Measurements from ENCODE around the gene CZIB.
"Not testable (repeated sequence)": the region's sequence is repeated elsewhere in the genome, so short reads cannot be mapped to it uniquely, and the experiment has no call there.

Gene CZIB

DNA sequence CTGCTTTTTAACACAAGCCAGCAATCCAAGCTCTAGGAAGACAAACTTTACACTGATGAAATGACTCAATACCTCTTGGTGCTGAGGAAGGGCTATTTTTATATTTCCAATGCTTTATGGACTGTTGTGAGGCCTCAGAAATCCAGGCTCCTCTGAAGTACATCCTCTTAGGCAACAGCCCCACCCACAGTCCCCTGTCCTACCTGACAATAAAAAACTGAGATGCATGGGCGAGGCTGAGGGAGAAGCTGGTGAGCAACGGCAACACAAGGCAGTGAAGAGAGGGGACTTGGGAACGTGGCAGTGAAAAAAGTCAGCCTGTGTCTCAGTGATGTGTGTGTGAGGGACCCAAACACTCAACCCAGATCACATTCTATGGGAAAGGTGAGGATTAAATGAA, 33.9 kb downstream of the CZIB start:
- Histone ChIP-seq H3K4me1 (ENCODE audit: control insufficient read depth in 1 of 2, insufficient read depth in 2 of 2, low read length in 2 of 2) (peaks cover 5 to 7% of the 10 kb centered on the region in 2 donors), H3K4me3 (ENCODE audit: low read depth in 1 of 2, low read length in 2 of 2) (no peak overlapping the region), H3K9me3 (ENCODE audit: control insufficient read depth in 1 of 2, low read length in 2 of 2) (no peaks in the 10 kb centered on the region), H3K27me3 (ENCODE audit: low read depth, low read length) (no peaks in the 10 kb centered on the region), H3K27ac (ENCODE audit: low read length) (no peak overlapping the region), H3K36me3 (ENCODE audit: control insufficient read depth in 1 of 2, insufficient read depth in 2 of 2, low read length in 2 of 2) (no peaks in the 10 kb centered on the region)

DNA sequence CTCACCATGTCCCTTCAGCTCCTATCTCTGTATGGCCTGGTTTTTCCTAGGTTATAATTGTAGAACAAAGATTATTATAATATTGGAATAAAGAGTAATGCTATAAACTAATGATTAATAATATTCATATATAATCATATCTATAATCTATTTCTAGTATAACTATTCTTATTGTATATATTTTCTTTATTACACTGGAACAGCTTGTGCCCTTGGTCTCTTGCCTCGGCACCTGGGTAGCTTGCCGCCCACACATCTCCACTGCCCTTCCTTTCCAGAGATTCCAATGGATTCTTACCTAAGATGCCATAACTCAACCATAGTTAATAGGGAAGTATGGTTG, 34.5 kb downstream of the CZIB start:
- H3K4me1 ChIP-seq (ENCODE audit: control insufficient read depth in 1 of 2, insufficient read depth in 2 of 2, low read length in 2 of 2); H3K27me3 ChIP-seq (ENCODE audit: low read depth, low read length); H3K4me3 ChIP-seq (ENCODE audit: low read depth in 1 of 2, low read length in 2 of 2); H3K27ac ChIP-seq (ENCODE audit: low read length); H3K9me3 ChIP-seq (ENCODE audit: control insufficient read depth in 1 of 2, low read length in 2 of 2); H3K36me3 ChIP-seq (ENCODE audit: control insufficient read depth in 1 of 2, insufficient read depth in 2 of 2, low read length in 2 of 2): not testable (repeated sequence)

DNA sequence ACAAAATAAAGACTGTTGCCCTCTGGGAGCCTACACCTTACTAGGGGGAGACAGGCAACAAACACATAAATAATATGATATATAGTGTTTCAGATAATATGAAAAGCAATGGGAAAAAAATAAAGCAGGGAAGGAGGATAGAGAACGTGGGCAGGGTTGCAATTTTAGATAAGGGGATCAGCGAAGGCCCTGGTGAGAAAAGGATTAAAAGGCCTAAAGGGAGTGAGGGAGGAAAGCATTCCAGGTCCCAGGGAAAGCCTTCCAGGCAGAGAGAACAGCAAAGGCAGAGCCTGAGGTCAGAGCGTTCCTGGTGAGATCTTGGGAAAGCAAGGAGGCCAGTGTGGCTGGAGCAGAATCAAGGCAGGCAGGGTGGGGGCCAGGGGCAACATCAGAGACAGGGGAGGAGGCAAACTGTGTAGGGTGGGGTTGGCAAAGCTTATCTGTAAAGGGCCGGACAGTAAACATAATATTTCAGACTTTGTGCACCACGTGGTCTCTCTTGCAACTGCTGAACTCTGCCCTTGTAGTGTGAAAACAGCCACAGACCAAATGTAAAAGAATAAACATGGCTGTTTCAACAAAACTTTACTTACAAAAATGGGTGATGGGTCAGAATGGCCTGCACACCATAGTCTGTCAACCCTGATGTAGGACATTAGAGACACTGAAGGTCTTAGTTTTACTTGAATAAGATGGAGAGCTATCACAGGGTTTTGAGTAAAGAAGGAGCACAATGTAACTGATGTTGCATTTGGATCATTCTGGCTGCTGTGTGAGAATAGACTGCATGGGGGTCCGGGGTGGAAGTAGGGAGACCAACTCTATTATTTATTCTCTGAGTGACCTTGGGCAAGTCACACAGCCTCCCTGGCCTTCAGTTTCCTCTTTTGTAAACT, 37.1 kb downstream of the CZIB start:
- Histone ChIP-seq H3K36me3 (ENCODE audit: control insufficient read depth in 1 of 2, insufficient read depth in 2 of 2, low read length in 2 of 2) (no peaks in the 10 kb centered on the region), H3K27ac (ENCODE audit: low read length) (peak overlapping the region; percentile 32), H3K9me3 (ENCODE audit: control insufficient read depth in 1 of 2, low read length in 2 of 2) (no peaks in the 10 kb centered on the region), H3K27me3 (ENCODE audit: low read depth, low read length) (no peaks in the 10 kb centered on the region), H3K4me3 (ENCODE audit: low read depth in 1 of 2, low read length in 2 of 2) (no peak overlapping the region), H3K4me1 (ENCODE audit: control insufficient read depth in 1 of 2, insufficient read depth in 2 of 2, low read length in 2 of 2) (peaks cover 5 to 7% of the 10 kb centered on the region in 2 donors)

DNA sequence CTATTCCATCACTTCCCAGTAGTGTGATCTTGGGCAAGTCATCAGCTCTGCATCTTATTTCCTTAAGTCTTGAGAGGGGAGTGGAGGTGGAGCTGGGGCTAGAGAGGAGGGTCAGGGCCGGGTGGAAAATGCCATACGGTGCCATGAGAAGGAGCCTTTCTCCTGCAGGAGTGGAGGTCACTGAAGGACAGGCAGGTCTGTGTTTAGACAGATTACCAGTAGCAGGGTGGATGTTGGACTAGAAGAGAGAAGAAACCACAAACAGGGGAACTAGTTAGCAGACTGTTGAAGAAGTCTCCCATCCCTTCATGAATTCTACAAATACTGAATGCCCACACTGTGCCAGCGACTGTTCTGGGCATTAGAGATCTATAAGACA, 37.7 kb downstream of the CZIB start:
- H3K27ac ChIP-seq (ENCODE audit: low read length), result peak overlapping the region; percentile 32

DNA sequence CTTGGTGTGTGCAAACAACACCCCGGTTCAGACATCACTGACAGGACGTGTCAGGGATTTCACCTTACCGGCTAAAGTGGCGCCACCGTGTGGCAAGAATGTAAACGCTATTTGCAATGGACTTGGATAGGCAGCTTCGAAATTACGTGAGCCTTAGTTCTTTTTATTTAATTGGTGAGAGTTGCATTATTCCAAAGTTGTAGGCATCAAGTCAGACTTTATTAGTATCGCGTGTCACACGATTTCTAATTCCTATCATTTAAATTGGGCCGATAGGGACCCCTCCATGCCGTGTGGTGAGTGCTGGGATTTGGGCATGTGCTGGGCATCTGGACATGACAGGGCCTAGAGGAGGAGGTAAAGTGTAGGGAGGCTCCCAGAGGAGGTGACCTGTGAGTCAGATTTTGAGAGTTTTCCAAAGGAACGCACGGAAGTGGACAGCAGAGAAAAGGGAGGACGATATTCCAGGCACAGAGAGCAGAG, 38.3 kb downstream of the CZIB start:
- H3K36me3 ChIP-seq (ENCODE audit: control insufficient read depth in 1 of 2, insufficient read depth in 2 of 2, low read length in 2 of 2), result no peaks in the 10 kb centered on the region
- no peaks in the 10 kb centered on the region for H3K27me3 ChIP-seq (ENCODE audit: low read depth, low read length)
- no peak overlapping the region for H3K27ac ChIP-seq (ENCODE audit: low read length)
- H3K4me1 ChIP-seq (ENCODE audit: control insufficient read depth in 1 of 2, insufficient read depth in 2 of 2, low read length in 2 of 2), result peaks cover 5 to 10% of the 10 kb centered on the region in 2 donors
- H3K9me3 ChIP-seq (ENCODE audit: control insufficient read depth in 1 of 2, low read length in 2 of 2), result no peaks in the 10 kb centered on the region
- H3K4me3 ChIP-seq (ENCODE audit: low read depth in 1 of 2, low read length in 2 of 2), result no peak overlapping the region

More for the DNA sequence above, 37.7 kb downstream of the CZIB start:
- Histone ChIP-seq H3K4me3 (ENCODE audit: low read depth in 1 of 2, low read length in 2 of 2) (no peak overlapping the region), H3K36me3 (ENCODE audit: control insufficient read depth in 1 of 2, insufficient read depth in 2 of 2, low read length in 2 of 2) (no peaks in the 10 kb centered on the region), H3K9me3 (ENCODE audit: control insufficient read depth in 1 of 2, low read length in 2 of 2) (no peaks in the 10 kb centered on the region), H3K4me1 (ENCODE audit: control insufficient read depth in 1 of 2, insufficient read depth in 2 of 2, low read length in 2 of 2) (peaks cover 5 to 7% of the 10 kb centered on the region in 2 donors), H3K27me3 (ENCODE audit: low read depth, low read length) (no peaks in the 10 kb centered on the region)

DNA sequence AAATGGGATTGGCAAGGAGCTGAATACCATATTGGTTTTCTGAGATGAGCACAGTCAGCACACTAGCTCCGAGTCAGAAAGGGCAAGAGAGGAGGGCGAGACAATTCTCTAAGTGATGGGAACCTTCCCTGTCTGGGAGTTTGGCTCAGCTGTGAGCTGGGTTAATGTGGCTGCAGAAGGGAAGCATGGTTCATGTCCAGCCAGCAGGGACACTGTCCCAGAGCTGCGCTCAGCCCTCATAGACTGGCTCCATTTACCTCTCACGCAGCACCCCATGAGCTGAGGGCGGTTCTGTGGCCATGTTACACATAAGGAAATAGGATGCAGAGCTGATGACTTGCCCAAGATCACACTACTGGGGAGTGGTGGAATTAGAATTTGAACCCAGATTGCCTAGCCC, 39.5 kb downstream of the CZIB start:
- Histone ChIP-seq H3K4me1 (ENCODE audit: control insufficient read depth in 1 of 2, insufficient read depth in 2 of 2, low read length in 2 of 2) (peaks cover 6 to 22% of the 10 kb centered on the region in 2 donors), H3K27me3 (ENCODE audit: low read depth, low read length) (no peaks in the 10 kb centered on the region)

DNA sequence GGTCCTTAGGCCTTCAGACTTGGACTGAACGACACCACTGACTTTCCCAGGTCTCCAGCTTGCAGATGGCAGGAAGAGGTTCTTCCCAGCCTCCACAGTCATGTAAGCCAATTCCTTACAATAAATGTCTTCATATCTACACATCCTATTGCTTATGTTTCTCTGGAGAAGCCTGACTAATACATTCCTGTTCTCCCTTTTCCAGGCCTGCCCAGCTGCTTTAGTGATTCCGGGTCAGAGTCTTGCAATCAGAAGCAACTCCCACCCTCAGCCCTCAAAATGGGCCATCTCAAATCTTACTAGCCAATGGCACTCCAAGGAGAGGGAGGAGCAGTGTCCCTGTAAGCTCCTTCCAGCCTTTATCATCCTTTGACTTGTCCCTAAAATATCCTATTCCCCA, 40.2 kb downstream of the CZIB start:
- Histone ChIP-seq H3K36me3 (ENCODE audit: control insufficient read depth in 1 of 2, insufficient read depth in 2 of 2, low read length in 2 of 2) (no peaks in the 10 kb centered on the region), H3K27ac (ENCODE audit: low read length) (no peak overlapping the region), H3K9me3 (ENCODE audit: control insufficient read depth in 1 of 2, low read length in 2 of 2) (no peaks in the 10 kb centered on the region), H3K4me1 (ENCODE audit: control insufficient read depth in 1 of 2, insufficient read depth in 2 of 2, low read length in 2 of 2) (peaks cover 9 to 24% of the 10 kb centered on the region in 2 donors), H3K27me3 (ENCODE audit: low read depth, low read length) (no peaks in the 10 kb centered on the region), H3K4me3 (ENCODE audit: low read depth in 1 of 2, low read length in 2 of 2) (no peak overlapping the region)

More for the DNA sequence above, 39.5 kb downstream of the CZIB start:
- no peak overlapping the region for H3K27ac ChIP-seq (ENCODE audit: low read length)
- no peaks in the 10 kb centered on the region for H3K36me3 ChIP-seq (ENCODE audit: control insufficient read depth in 1 of 2, insufficient read depth in 2 of 2, low read length in 2 of 2)
- no peaks in the 10 kb centered on the region for H3K9me3 ChIP-seq (ENCODE audit: control insufficient read depth in 1 of 2, low read length in 2 of 2)
- H3K4me3 ChIP-seq (ENCODE audit: low read depth in 1 of 2, low read length in 2 of 2), result no peak overlapping the region

DNA sequence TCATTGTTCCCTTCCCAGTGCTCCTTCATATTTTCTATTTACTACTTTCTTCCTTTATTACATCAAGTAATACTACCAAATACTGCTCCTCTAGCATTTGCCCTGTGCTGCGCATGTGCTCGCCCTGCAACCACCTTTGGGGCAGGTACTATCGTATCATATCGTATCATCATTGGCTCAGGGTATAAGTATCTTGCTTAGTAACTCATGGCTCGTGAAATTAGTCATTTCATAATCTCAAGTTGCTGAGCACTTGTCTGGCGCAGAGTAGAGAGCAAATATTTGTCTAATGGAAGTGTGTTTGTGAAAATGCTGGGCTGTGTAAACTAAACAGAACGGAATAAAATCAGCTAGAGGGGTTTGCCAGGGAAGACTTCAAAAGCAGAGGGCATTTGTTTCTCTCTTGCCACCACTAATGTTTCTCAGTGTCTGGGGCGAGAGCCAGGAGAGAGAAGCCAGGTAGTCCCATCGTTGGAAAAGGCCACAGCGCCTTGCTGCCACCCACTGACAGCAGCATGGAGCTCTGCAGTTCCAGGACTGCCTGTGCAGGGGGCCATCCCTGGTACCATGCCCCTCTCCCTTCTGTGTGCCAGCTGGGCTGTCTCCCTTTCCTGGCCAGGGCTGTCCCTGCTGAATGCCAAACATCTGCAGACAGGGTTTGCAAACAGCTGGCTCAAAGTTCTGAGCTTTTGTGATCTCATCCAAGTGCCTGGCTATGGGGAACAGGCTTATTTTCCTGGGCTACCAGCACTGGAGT, 43.8 kb downstream of the CZIB start:
- Histone ChIP-seq H3K9me3 (ENCODE audit: control insufficient read depth in 1 of 2, low read length in 2 of 2) (no peaks in the 10 kb centered on the region), H3K27me3 (ENCODE audit: low read depth, low read length) (no peaks in the 10 kb centered on the region), H3K4me1 (ENCODE audit: control insufficient read depth in 1 of 2, insufficient read depth in 2 of 2, low read length in 2 of 2) (peaks cover 5 to 22% of the 10 kb centered on the region in 2 donors), H3K36me3 (ENCODE audit: control insufficient read depth in 1 of 2, insufficient read depth in 2 of 2, low read length in 2 of 2) (no peaks in the 10 kb centered on the region), H3K27ac (ENCODE audit: low read length) (no peak overlapping the region), H3K4me3 (ENCODE audit: low read depth in 1 of 2, low read length in 2 of 2) (peak overlapping the region in 1 of 2 donors; percentile 16)

DNA sequence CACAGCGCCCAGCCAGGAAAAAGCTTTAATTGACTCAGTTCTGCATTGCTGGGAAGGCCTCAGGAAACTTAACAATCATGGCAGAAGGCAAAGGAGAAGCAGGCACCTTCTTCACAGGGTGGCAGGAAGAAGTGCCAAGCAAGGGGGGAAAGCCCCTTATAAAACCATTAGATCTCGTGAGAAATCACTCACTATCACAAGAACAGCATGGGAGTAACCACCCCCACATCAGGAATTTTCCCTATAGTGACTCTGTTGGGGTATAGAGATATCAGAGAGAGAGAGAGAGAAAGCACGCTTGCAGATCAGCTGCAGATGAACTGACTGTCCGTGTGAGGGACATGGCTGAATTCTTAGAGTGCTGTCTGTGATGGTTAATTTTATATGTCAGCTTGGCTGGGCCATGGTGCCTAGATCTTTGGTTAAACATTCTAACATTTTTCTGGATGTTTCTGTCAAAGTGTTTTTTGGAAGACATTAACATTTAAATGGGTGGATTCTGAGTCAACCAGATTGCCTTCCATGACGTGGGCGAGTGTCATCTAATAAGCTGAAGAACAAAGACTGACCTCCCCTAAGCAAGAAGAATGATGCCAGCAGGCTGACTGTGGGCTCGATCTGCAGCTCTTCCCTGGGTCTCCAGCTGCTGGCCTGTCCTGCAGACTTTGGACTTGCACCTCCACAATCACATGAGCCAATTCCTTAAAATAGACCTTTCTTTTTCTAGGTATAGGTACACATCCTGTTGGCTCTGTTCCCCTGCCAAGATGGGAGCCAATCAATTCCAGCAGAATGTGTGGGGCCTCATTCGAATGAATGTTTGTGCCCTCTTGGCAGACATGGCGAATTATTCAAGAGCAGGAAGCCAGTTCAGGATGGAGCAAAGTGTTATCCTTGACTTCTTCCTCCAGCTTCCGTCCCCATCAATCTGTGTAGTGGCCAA, 45.2 kb downstream of the CZIB start:
- H3K27ac ChIP-seq (ENCODE audit: low read length), result no peak overlapping the region
- H3K9me3 ChIP-seq (ENCODE audit: control insufficient read depth in 1 of 2, low read length in 2 of 2), result no peaks in the 10 kb centered on the region
- no peaks in the 10 kb centered on the region for H3K27me3 ChIP-seq (ENCODE audit: low read depth, low read length)
- peaks cover 5 to 22% of the 10 kb centered on the region in 2 donors for H3K4me1 ChIP-seq (ENCODE audit: control insufficient read depth in 1 of 2, insufficient read depth in 2 of 2, low read length in 2 of 2)
- no peaks in the 10 kb centered on the region for H3K36me3 ChIP-seq (ENCODE audit: control insufficient read depth in 1 of 2, insufficient read depth in 2 of 2, low read length in 2 of 2)
- no peak overlapping the region for H3K4me3 ChIP-seq (ENCODE audit: low read depth in 1 of 2, low read length in 2 of 2)

DNA sequence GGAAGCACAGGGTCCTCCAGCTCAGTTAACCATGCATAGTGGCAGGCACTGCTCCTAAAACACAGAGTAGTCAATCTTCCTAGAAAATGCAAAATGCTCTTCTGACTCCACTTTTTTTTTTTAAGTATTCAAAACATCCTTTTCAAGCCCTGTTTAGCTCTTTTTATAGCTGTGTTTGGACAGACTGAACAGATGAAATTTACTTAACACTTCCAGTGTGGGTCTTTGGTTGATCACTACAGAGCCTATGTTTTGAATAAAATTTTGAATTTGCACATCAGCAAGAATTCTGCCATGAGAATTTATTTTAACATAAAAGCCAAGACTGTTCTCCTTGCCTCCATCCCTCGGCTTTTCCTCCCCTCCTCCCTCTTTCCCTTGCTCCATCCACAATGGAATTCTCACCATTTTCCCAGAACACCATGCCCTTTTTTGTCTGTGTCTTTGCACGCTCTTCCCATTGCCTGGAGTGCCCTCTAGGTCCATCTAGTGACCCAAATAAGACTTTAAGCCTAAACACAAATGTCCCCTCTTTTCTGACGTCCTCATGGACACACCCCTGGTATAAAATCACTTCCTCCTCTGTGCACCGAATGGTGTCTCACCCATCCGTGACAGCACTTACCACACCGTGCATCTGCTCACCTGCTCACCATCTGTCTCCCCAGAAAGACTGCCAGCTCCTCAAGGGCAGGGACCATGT, 47.9 kb downstream of the CZIB start:
- Histone ChIP-seq H3K27ac (ENCODE audit: low read length) (no peak overlapping the region), H3K27me3 (ENCODE audit: low read depth, low read length) (no peaks in the 10 kb centered on the region), H3K4me1 (ENCODE audit: control insufficient read depth in 1 of 2, insufficient read depth in 2 of 2, low read length in 2 of 2) (peaks cover 5 to 22% of the 10 kb centered on the region in 2 donors), H3K4me3 (ENCODE audit: low read depth in 1 of 2, low read length in 2 of 2) (no peak overlapping the region), H3K9me3 (ENCODE audit: control insufficient read depth in 1 of 2, low read length in 2 of 2) (no peaks in the 10 kb centered on the region), H3K36me3 (ENCODE audit: control insufficient read depth in 1 of 2, insufficient read depth in 2 of 2, low read length in 2 of 2) (no peaks in the 10 kb centered on the region)

Measured in muscle layer of duodenum (tissue), 2 donors.